COR-L47 (cell line): ENCODE data around the gene AARSD1.
"Not testable (repeated sequence)": the region's sequence is repeated elsewhere in the genome, so short reads cannot be mapped to it uniquely, and the experiment has no call there.

ENCODE experiments used
- DNase-seq: peaks from one replicate; lab custom pipeline; 2025; lab: John Stamatoyannopoulos, UW

The AARSD1 gene

DNA sequence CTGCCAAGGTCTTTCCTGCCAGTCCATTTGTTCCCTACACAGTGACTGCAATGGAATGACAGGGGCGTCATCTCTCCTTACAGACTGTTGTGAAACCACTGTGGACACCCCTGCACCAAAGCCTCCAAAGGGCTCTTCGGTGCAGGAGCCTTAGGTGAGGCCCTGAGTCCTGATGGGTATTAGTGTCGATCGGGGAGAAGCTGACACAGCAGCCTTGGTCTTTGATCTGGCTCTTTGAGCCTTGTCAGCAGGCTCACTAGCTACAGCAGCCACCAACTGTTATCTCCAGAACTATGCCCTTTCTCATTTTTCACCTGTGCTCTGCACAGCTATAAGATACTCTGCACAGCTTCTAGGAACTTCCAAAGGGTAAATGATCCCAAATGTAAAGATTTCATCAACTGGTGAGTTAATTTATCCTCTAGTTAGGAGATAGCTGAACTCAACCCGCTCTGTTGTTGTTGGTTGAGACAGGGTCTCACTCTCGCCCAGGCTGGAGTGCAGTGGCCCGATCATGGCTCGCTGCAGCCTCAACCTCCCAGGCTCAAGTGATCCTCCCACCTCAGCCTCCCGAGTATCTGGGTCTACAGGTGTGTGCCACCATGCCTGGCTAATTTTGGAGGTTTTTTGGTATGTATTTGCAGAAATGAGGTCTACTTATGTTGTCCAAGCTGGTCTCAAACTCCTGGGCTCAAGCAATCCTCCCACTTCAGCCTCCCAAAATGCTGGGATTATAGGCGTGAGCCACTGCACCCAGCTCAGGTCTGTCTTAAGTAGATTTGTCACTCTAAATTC is 44.0 kb downstream of the AARSD1 start:
- DNase-seq, result no peak

DNA sequence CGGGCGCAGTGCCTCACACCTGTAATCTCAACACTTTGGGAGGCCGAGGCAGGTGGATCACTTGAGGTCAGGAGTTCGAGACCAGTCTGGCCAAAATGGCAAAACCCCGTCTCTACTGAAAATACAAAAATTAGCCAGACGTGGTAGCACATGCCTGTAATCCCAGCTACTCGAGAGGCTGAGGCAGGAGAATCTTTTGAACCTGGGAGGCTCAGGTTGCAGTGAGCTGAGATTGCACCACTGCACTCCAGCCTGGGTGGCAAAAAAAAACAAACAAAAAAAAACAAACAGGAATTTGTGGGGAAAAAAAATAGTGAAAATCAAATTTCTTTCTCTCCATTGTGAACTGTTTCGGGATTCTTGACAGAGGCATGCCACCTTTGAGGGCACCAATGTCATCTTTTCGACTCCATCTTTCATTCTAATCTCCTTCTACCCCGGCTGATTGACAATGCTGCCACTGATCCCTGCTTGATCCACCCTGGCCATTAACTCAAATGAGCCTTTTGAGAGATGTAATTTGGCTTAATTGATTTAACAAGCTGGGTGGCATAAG is 44.7 kb downstream of the AARSD1 start:
- DNase-seq, result peak; percentile 4

GRCh38 chr17:42918902-42919521 is 45.2 kb downstream of the AARSD1 start:
- peak; percentile 88 for DNase-seq

GRCh38 chr17:42917236-42917603 is 47.0 kb downstream of the AARSD1 start:
- no peak for DNase-seq

DNA sequence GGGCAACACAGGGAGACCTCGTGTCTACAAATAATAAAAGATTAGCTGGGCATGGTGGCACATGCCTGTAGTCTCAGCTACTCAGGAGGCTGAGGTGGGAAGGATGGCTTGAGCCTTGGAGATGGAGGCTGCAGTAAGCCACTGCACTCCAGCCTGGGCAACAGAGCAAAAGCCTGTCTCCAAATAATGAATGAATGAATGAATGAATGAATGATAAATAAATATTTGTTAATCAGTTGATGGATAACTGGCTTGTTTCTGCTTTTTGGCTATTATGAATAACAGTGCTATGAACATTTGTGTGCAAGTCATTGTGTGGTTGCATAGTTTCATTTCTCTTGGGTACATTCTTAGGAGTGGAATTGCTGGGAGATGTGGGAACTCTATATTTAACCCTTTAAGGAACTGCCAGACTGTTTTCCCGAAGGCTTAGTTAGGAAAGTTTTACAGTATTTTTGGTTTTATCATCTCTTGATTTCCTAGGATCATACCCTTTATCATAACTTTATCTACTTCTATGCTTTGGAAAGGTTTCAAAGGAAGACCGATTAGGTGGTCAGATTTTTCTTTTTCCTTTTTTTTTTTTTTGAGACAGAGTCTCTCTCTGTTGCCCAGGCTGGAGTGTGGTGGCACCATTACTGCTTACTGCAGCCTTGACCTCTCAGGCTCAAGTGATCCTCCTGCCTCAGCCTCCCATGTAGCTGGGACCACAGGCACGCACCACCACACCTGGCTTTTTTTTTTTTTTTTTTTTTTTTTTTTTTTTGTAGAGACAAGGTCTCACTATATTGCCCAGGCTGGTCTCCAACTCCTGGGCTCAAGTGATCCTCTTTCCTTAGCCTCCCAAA is 47.6 kb downstream of the AARSD1 start:
- not testable (repeated sequence) for DNase-seq

DNA sequence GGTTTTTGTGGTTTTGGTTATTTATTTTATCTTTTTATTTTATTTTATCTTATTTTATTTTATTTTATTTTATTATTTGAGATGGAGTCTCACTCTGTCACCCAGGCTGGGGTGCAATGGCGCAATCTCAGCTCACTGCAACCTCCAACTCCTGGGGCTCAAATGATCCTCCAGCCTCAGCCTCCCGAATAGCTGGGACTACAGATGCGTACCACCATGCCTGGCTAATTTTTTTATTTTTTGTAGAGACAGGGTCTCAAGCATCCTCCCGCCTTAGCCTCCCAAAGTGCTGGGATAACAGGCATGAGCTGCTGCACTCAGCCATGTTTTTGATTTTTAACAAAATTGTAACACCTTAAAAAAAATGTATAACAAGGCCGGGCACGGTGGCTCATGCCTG is 49.0 kb downstream of the AARSD1 start:
- DNase-seq, result not testable (repeated sequence)

- no peak for DNase-seq
Measured at GRCh38 chr17:42913981-42914617, 50.2 kb downstream of the AARSD1 start.

DNA sequence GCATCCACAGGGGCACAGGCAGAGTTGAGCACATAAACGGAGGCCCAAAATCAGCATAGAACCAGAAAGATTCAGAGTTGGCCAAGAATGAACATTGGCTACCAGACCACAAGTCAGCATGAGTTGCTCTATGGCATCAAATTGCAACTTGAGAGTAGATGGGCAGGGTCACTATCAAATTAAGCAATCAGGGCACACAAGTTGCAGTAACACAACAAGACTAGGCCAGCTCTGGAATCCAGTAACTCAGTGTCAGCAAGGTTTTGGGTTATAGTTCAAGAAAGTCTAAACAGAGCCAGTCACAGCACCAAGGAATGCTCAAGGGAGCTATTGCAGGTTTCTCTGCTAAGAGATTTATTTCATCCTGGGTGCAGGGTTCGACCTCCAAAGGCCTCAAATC is 50.7 kb downstream of the AARSD1 start:
- DNase-seq, result no peak

DNA sequence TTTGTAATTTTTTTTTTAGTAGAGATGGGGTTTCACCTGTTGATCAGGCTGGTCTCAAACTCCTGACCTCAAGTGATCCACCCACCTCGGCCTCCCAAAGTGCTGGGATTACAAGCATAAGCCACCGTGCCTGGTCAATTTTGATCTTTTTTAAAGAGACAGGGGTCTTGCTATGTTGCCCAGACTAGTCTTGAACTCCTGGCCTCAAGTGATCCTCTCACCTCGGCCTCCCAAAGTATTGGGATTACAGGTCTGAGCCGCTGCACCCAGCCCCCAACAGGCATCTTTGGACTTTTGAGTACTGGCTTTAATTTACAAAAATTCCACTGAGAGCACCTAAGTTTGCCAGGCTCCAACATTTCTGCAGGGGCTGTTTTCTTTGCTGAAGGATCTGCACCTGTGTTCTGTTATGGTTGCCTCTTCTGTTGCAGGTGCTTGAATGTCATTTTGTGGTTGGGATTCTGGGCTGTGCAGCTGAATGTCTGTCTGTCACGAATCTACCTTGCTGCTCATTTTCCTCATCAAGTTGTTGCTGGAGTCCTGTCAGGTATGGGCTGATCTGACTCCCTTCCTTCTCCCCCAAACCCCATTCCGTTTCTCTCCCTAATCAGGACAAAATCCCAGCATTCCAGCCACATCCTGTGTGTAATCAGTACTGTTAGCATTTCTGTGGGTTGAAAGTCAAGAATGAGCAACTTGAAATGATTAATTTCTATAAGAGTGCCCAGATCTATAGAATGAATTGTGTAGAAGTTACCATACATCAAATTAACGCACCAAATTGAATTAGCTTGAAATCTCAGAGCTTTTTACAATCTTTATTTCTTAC is 55.2 kb downstream of the AARSD1 start:
- no peak for DNase-seq

GRCh38 chr17:42906772-42907446 is 57.3 kb downstream of the AARSD1 start:
- no peak for DNase-seq

GRCh38 chr17:42904110-42904469 is 60.2 kb downstream of the AARSD1 start:
- no peak for DNase-seq

DNA sequence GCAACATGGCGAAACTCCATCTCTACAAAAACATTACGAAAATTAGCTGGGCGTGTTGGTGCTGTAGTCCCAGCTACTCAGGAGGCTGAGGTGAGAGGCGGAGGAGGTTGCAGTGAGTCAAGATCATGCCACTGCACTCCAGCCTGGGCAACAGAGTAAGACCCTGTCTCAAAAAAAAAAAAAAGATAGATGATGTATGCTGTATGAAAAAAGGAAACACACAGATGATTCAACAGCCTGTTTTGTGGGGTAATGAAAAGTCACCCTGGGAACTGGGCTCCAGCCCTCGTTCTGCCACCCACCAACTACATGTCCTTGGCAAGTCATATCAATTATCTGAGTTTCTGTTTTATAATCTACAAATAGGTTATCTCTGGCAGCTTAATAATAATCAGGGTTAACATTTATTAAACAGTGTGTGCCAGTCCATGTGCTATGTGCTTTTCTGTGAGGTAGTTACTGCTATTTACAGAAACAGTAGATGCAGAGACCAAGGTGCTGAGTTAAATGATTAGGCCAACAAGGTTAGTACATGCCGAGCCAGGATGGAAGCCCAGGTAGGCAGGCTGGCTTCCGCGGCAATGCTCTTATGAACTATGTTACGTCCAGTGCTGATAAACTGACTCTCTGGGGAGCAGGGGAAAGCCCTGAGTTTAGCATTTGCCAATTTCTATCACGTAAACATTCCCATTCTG is 62.6 kb downstream of the AARSD1 start:
- no peak for DNase-seq
